ENCODE results near the gene LRRC47. TPM values are rescaled to one million over a fixed set of nuclear protein-coding genes. Genes with fewer than 3 reads are reported as not detected.

The LRRC47 gene
- polyA plus RNA-seq, 1 donor from 2014 or later = 59.2 TPM

DNA sequence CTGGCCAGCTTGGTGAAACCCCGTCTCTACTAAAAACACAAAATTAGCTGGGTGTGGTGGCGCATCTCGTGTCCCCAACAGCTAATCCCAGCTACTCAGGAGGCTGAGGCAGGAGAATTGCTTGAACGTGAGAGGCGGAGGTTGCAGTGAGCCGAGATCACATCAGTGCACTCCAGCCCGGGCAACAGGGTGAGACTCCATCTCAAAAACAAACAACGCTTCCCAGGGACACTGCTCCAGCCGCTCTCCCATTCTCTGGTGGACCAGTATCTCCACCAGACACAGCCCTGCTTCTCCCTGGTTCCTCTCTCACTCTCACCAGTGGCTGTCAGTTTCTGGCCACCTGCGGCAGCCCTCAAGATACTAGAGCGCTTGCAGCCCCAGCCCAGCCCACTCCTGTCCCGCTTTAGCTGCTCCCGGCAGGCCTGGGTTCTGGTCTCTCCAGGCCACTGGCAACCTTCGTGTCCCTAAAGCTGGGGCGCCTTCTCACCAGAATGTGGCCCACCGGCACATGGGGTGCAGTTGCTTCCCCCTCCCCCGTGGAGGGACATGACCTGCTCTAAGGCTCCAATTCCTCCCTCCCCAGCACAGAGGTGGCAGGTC is 20.9 kb upstream of the LRRC47 start:
- no peaks in the 10 kb centered on the region for H3K36me3 ChIP-seq (ENCODE audit: insufficient read depth, low read length)
- H3K27ac ChIP-seq (ENCODE audit: low read length) = no peak overlapping the region
- no peak overlapping the region for H3K9ac ChIP-seq (ENCODE audit: low read length)
- no peaks in the 10 kb centered on the region for H4K20me1 ChIP-seq (ENCODE audit: insufficient read depth)
- H3K27me3 ChIP-seq (ENCODE audit: insufficient read depth, low read depth, low read length) = no peaks in the 10 kb centered on the region
- H2AFZ ChIP-seq (ENCODE audit: low read depth, low read length) = no peak overlapping the region
- no peak overlapping the region for H3K4me3 ChIP-seq (ENCODE audit: low read length)
- no peak for TF ChIP-seq EP300 (conservative IDR thresholded peaks at IDR 0.05; ENCODE audit: poor library complexity, severe bottlenecking)
- TF ChIP-seq RAD21 (conservative IDR thresholded peaks at IDR 0.05) = no peak
- TF ChIP-seq MXI1 (conservative IDR thresholded peaks at IDR 0.05; ENCODE audit: poor library complexity, severe bottlenecking) = no peak
- TF ChIP-seq EZH2 (IDR thresholded peaks at IDR 0.05; ENCODE audit: borderline replicate concordance, insufficient read depth, low read length, poor library complexity, severe bottlenecking) = no peak
- TF ChIP-seq SMC3 (conservative IDR thresholded peaks at IDR 0.05; ENCODE audit: poor library complexity) = no peak
- TF ChIP-seq, protein P1, sequence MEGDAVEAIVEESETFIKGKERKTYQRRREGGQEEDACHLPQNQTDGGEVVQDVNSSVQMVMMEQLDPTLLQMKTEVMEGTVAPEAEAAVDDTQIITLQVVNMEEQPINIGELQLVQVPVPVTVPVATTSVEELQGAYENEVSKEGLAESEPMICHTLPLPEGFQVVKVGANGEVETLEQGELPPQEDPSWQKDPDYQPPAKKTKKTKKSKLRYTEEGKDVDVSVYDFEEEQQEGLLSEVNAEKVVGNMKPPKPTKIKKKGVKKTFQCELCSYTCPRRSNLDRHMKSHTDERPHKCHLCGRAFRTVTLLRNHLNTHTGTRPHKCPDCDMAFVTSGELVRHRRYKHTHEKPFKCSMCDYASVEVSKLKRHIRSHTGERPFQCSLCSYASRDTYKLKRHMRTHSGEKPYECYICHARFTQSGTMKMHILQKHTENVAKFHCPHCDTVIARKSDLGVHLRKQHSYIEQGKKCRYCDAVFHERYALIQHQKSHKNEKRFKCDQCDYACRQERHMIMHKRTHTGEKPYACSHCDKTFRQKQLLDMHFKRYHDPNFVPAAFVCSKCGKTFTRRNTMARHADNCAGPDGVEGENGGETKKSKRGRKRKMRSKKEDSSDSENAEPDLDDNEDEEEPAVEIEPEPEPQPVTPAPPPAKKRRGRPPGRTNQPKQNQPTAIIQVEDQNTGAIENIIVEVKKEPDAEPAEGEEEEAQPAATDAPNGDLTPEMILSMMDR (IDR thresholded peaks at IDR 0.05; ENCODE audit: poor library complexity, severe bottlenecking) = no peak
- TF ChIP-seq, protein P2, sequence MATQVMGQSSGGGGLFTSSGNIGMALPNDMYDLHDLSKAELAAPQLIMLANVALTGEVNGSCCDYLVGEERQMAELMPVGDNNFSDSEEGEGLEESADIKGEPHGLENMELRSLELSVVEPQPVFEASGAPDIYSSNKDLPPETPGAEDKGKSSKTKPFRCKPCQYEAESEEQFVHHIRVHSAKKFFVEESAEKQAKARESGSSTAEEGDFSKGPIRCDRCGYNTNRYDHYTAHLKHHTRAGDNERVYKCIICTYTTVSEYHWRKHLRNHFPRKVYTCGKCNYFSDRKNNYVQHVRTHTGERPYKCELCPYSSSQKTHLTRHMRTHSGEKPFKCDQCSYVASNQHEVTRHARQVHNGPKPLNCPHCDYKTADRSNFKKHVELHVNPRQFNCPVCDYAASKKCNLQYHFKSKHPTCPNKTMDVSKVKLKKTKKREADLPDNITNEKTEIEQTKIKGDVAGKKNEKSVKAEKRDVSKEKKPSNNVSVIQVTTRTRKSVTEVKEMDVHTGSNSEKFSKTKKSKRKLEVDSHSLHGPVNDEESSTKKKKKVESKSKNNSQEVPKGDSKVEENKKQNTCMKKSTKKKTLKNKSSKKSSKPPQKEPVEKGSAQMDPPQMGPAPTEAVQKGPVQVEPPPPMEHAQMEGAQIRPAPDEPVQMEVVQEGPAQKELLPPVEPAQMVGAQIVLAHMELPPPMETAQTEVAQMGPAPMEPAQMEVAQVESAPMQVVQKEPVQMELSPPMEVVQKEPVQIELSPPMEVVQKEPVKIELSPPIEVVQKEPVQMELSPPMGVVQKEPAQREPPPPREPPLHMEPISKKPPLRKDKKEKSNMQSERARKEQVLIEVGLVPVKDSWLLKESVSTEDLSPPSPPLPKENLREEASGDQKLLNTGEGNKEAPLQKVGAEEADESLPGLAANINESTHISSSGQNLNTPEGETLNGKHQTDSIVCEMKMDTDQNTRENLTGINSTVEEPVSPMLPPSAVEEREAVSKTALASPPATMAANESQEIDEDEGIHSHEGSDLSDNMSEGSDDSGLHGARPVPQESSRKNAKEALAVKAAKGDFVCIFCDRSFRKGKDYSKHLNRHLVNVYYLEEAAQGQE (IDR thresholded peaks at IDR 0.05; ENCODE audit: borderline replicate concordance) = no peak
- TF ChIP-seq POLR2AphosphoS5 (IDR thresholded peaks at IDR 0.05) = no peak
- TF ChIP-seq TAF1 (IDR thresholded peaks at IDR 0.05; ENCODE audit: low read depth) = no peak
- no peaks in the 10 kb centered on the region for H3K79me2 ChIP-seq (replicated peaks; ENCODE audit: insufficient read depth, low read length)
- H3K4me2 ChIP-seq (ENCODE audit: low read length) = no peak overlapping the region
- no peaks in the 10 kb centered on the region for H3K9me2 ChIP-seq (ENCODE audit: insufficient read depth, low read length)
- H3F3A ChIP-seq (ENCODE audit: insufficient read depth, low read length, poor library complexity, severe bottlenecking) = no peaks in the 10 kb centered on the region
- no peaks in the 10 kb centered on the region for H3K9me3 ChIP-seq (ENCODE audit: low read length)

DNA sequence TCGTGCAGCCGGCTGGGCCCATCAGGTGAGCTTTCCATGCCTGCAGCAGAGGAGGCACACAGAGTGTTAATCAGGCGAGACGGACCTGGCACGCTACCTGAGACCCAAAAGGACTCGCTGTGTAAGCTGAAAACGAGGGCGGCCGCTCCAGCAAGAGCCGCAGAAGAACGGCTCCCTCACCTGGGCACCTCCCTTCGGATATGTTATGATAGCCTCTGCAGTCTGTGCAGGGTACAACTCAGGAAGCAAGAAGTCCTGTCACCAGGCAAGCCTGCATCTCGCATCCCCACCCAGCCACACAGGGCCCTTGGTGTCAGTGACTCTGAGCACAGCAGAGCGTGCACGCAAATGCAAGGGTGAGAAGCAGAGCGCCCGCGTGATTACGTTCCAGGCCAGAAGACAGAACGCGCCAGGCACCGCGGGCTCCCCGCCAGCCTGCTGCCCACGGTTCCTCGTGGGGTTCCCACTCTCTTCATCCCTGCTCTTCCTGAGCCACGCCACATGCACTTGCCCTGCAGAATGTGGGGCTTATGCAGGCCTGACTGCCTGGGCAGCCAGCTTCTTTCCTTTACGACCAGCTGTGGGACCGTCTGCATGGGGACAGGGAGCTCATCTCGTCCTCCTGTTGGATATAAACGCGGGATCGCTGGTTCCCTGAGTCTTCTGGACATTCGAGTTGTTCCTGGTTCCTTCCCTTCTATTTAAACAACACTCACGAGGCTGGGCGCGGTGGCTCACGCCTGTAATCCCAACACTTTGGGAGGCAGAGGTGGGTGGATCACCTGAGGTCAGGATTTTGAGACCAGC is 20.2 kb upstream of the LRRC47 start:
- no peaks in the 10 kb centered on the region for H4K20me1 ChIP-seq (ENCODE audit: insufficient read depth)
- H3K4me2 ChIP-seq (ENCODE audit: low read length) = no peak overlapping the region
- H3K36me3 ChIP-seq (ENCODE audit: insufficient read depth, low read length) = no peaks in the 10 kb centered on the region
- H3K9me3 ChIP-seq (ENCODE audit: low read length) = no peaks in the 10 kb centered on the region
- no peaks in the 10 kb centered on the region for H3K9me2 ChIP-seq (ENCODE audit: insufficient read depth, low read length)
- no peaks in the 10 kb centered on the region for H3F3A ChIP-seq (ENCODE audit: insufficient read depth, low read length, poor library complexity, severe bottlenecking)
- H3K27ac ChIP-seq (ENCODE audit: low read length) = no peak overlapping the region
- no peak overlapping the region for H3K9ac ChIP-seq (ENCODE audit: low read length)
- no peaks in the 10 kb centered on the region for H3K27me3 ChIP-seq (ENCODE audit: insufficient read depth, low read depth, low read length)
- TF ChIP-seq RAD21 (conservative IDR thresholded peaks at IDR 0.05) (no peak), EZH2 (IDR thresholded peaks at IDR 0.05; ENCODE audit: borderline replicate concordance, insufficient read depth, low read length, poor library complexity, severe bottlenecking) (no peak), POLR2AphosphoS5 (IDR thresholded peaks at IDR 0.05) (no peak), SMC3 (conservative IDR thresholded peaks at IDR 0.05; ENCODE audit: poor library complexity) (no peak), EP300 (conservative IDR thresholded peaks at IDR 0.05; ENCODE audit: poor library complexity, severe bottlenecking) (no peak), MXI1 (conservative IDR thresholded peaks at IDR 0.05; ENCODE audit: poor library complexity, severe bottlenecking) (no peak), TAF1 (IDR thresholded peaks at IDR 0.05; ENCODE audit: low read depth) (no peak)
- TF ChIP-seq, protein P1 (IDR thresholded peaks at IDR 0.05; ENCODE audit: poor library complexity, severe bottlenecking) = no peak
- TF ChIP-seq, protein P2 (IDR thresholded peaks at IDR 0.05; ENCODE audit: borderline replicate concordance) = no peak
- no peak overlapping the region for H2AFZ ChIP-seq (ENCODE audit: low read depth, low read length)
- H3K4me3 ChIP-seq (ENCODE audit: low read length) = no peak overlapping the region
- no peaks in the 10 kb centered on the region for H3K79me2 ChIP-seq (replicated peaks; ENCODE audit: insufficient read depth, low read length)

Data from neural cell (in vitro differentiated cells).